ENCODE results near the gene C1QL1. TPM values are rescaled to one million over a fixed set of nuclear protein-coding genes. Genes with fewer than 3 reads are reported as not detected.

The C1QL1 gene
- total and polyA plus RNA-seq, 2 donors (not counting 3 experiments of a cell fraction or from before 2014, with no cell fraction given): 0.35 to 0.72 TPM

DNA sequence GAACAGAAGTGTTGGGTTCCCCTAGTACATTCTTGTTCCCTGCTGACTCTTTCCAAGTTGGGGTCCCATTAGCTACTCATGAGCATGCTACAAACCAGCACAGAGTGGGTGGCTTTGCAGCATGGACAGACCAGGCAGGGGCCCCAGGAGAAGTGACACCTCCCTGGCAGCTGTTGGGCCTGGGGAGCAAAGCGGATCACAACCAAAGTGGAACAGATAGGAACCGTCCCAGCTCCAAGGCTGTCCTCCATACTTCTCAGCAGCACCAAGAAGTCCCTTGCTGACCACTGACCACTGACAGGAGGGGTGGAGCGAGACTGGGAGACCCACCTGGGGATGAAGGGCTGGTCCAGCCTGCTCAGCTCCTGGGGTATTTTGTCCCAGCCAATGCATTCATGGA lies 40.4 kb downstream of the C1QL1 start:
- H3K4me1 ChIP-seq (ENCODE audit: control insufficient read depth, extremely low read depth, insufficient read depth, low read length): no peaks in the 10 kb centered on the region
- ChIA-PET CTCF (interaction anchor here (1.0 to 1.3 kb wide), 2 partner anchors 18 to 93 kb away, joined by 3 read pairs; no protein-coding TSS in a partner anchor), POLR2A (interaction anchor here (0.6 kb wide), 1 partner anchor 115 kb away, joined by 3 read pairs; no protein-coding TSS in a partner anchor)
- FAIRE-seq (no peak), DNase-seq (ENCODE audit: low read depth, low spot score) (no peak)
- H3K4me2 ChIP-seq (ENCODE audit: insufficient read depth, low read length): no peak overlapping the region
- H3K27me3 ChIP-seq (ENCODE audit: control insufficient read depth in 2 of 2, insufficient read depth in 2 of 2, low read length in 2 of 2): no peaks in the 10 kb centered on the region
- H3K4me3 ChIP-seq (replicated peaks in 1 of 3; ENCODE audit: insufficient read depth in 1 of 3, low read depth in 1 of 3, low read length in 3 of 3): no peak overlapping the region
- dilution Hi-C loops (cut with MboI; ENCODE audit: extremely low pct_ligation_motif_present, low sequenced_read_pairs): no loop called here
- intact Hi-C loops (cut with micrococcal nuclease): no loop called here
- TF ChIP-seq POLR2A (IDR thresholded peaks at IDR 0.05; ENCODE audit: low read depth, low read length): no peak
- no peaks in the 10 kb centered on the region for H3K9me1 ChIP-seq (replicated peaks; ENCODE audit: control insufficient read depth, extremely low read depth, insufficient read depth, low read length)
- no TSS peak for BruUV-seq (replicated peaks)
- no peak overlapping the region for H3K9ac ChIP-seq (replicated peaks; ENCODE audit: extremely low read depth, insufficient read depth, low read length)
- no peaks in the 10 kb centered on the region for H3K79me2 ChIP-seq (ENCODE audit: control insufficient read depth, insufficient read depth, low read length)
- no peaks in the 10 kb centered on the region for H4K20me1 ChIP-seq (replicated peaks; ENCODE audit: control insufficient read depth, extremely low read depth, insufficient read depth, low read length)
- no peaks in the 10 kb centered on the region for H3K9me3 ChIP-seq (replicated peaks; ENCODE audit: control insufficient read depth, insufficient read depth, low read length)
- H2AFZ ChIP-seq (ENCODE audit: low read depth, low read length): no peak overlapping the region
- peaks cover 16 to 19% of the 10 kb centered on the region in 2 experiments for H3K36me3 ChIP-seq (ENCODE audit: control insufficient read depth in 2 of 2, extremely low read depth in 1 of 2, insufficient read depth in 2 of 2, low read length in 2 of 2)
- no peak overlapping the region for H3K27ac ChIP-seq (ENCODE audit: insufficient read depth, low read depth, low read length)

- Histone ChIP-seq H3K4me2 (ENCODE audit: insufficient read depth, low read length) (no peak overlapping the region), H2AFZ (ENCODE audit: low read depth, low read length) (no peak overlapping the region), H3K9ac (replicated peaks; ENCODE audit: extremely low read depth, insufficient read depth, low read length) (no peak overlapping the region), H3K27ac (ENCODE audit: insufficient read depth, low read depth, low read length) (no peak overlapping the region), H3K9me3 (replicated peaks; ENCODE audit: control insufficient read depth, insufficient read depth, low read length) (no peaks in the 10 kb centered on the region), H4K20me1 (replicated peaks; ENCODE audit: control insufficient read depth, extremely low read depth, insufficient read depth, low read length) (no peaks in the 10 kb centered on the region), H3K36me3 (ENCODE audit: control insufficient read depth in 2 of 2, extremely low read depth in 1 of 2, insufficient read depth in 2 of 2, low read length in 2 of 2) (peaks cover 14 to 16% of the 10 kb centered on the region in 2 experiments), H3K9me1 (replicated peaks; ENCODE audit: control insufficient read depth, extremely low read depth, insufficient read depth, low read length) (no peaks in the 10 kb centered on the region), H3K4me3 (replicated peaks in 1 of 3; ENCODE audit: insufficient read depth in 1 of 3, low read depth in 1 of 3, low read length in 3 of 3) (no peak overlapping the region), H3K27me3 (ENCODE audit: control insufficient read depth in 2 of 2, insufficient read depth in 2 of 2, low read length in 2 of 2) (no peaks in the 10 kb centered on the region), H3K4me1 (ENCODE audit: control insufficient read depth, extremely low read depth, insufficient read depth, low read length) (no peaks in the 10 kb centered on the region), H3K79me2 (ENCODE audit: control insufficient read depth, insufficient read depth, low read length) (no peaks in the 10 kb centered on the region)
- DNase-seq (ENCODE audit: low read depth, low spot score) (no peak), FAIRE-seq (no peak)
- intact Hi-C loops (cut with micrococcal nuclease) (no loop called here), dilution Hi-C loops (cut with MboI; ENCODE audit: extremely low pct_ligation_motif_present, low sequenced_read_pairs) (no loop called here)
- TF ChIP-seq POLR2A (IDR thresholded peaks at IDR 0.05; ENCODE audit: low read depth, low read length) (no peak), CTCF (IDR thresholded peaks at IDR 0.05; ENCODE audit: extremely low read depth in 1 of 2, insufficient read depth in 1 of 2, low read depth in 1 of 2, low read length in 2 of 2) (no peak), FOS (IDR thresholded peaks at IDR 0.05; ENCODE audit: borderline replicate concordance, insufficient read depth, low read length) (no peak), JUN (IDR thresholded peaks at IDR 0.05; ENCODE audit: borderline replicate concordance, insufficient read depth, insufficient read length, low read depth) (no peak), EZH2 (IDR thresholded peaks at IDR 0.05; ENCODE audit: borderline replicate concordance, low read depth, low read length, severe bottlenecking) (no peak), GATA2 (IDR thresholded peaks at IDR 0.05; ENCODE audit: insufficient read depth, insufficient read length, low read depth, low read length) (no peak), MYC (IDR thresholded peaks at IDR 0.05; ENCODE audit: low read depth, low read length) (no peak), POLR2AphosphoS5 (IDR thresholded peaks at IDR 0.05; ENCODE audit: insufficient read depth, low read depth, low read length) (no peak)
- TF ChIP-seq, protein P1, sequence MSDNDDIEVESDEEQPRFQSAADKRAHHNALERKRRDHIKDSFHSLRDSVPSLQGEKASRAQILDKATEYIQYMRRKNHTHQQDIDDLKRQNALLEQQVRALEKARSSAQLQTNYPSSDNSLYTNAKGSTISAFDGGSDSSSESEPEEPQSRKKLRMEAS (IDR thresholded peaks at IDR 0.05; ENCODE audit: insufficient read depth, insufficient read length): no peak
- ChIA-PET CTCF (interaction anchor here (1.0 to 1.8 kb wide), 4 partner anchors 19 to 209 kb away, joined by 3 to 6 read pairs (median 3); partner anchors contain the start of gene ACBD4), POLR2A (interaction anchor here (0.6 kb wide), 1 partner anchor 116 kb away, joined by 3 read pairs; no protein-coding TSS in a partner anchor)
- no TSS peak for BruUV-seq (replicated peaks)
These were observed 41.1 kb downstream of the C1QL1 start for GRCh38 chr17:44926821-44927525.
